OCI-LY1 (cell line): ENCODE data around the gene CRYAB.

ENCODE experiments used
- CTCF ChIP-seq: fragments of 200-600 bp; sonication (generic), shearing (Covaris generic); IDR thresholded peaks from 2 replicates; pipeline ENCODE4 v1.5.1; 2017; ENCODE audit warnings: mild to moderate bottlenecking, antibody characterized with exemption, low read length, moderate library complexity, mixed read lengths
- EZH2 ChIP-seq: fragments of 200-600 bp; sonication (generic), shearing (Covaris generic); IDR thresholded peaks from 2 replicates; pipeline ENCODE4 v1.8.0; 2017; ENCODE audit warnings: borderline replicate concordance, mixed run types, mild to moderate bottlenecking, antibody characterized with exemption, low read length, moderate library complexity, mixed read lengths

- TF ChIP-seq CTCF: no peak
- TF ChIP-seq EZH2: no peak
These were observed 965 bp upstream of the CRYAB start, which contains the start of gene HSPB2 for GRCh38 chr11:111912535-111912934.
